NCI-H2171 (cell line): ENCODE measurements around the gene CD320.
"Not testable (repeated sequence)": the region's sequence is repeated elsewhere in the genome, so short reads cannot be mapped to it uniquely, and the experiment has no call there.

Experiments used
- DNase-seq: peaks from one replicate; lab custom pipeline; 2025; lab: John Stamatoyannopoulos, UW

The CD320 gene

DNA sequence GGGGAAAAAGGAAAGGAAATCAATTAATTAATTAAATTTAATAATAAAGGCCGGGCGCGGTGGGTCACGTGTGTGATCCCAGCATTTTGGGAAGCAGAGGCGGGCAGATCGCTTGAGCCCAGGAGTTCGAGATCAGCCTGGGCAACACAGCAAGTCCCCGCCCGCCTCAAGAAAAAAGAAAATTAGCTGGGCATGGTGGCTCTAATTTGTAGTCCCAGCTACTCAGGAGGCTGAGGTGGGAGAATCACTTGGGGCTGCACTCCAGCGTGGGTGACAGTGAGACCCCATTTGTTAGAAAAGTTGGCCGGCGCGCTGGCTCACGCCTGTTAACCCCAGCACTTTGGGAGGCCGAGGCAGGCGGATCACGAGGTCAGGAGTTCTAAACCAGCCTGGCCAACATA, 733 bp upstream of the CD320 start:
- DNase-seq, result no peak

DNA sequence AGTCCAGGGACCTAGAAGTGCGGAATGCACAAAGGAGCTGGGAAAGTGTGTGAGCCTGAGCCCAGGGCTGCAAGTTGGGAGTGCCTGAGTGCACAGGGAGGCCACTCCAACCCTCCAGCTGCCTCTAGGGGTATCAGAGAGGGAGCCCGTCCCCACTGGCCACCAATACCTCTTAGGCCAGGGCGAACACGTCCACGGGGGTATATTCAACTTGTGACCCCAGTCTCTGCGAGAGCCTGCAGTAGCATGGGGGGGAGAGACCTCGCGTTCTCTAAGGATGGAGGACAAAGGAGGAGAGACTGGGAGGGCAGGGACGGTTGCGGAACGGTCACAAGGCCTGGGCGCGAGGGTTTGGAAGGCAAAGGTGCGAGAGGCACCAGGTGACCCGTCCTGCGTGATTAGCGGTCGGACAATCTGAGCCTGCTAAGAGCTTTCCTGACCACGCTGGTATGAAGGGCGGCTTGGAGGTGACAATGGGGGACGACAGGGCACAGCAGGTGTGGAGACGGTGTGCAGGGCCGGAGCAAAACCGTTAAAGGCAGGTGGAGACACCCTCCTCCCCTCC, 676 bp downstream of the CD320 start:
- no peak for DNase-seq

DNA sequence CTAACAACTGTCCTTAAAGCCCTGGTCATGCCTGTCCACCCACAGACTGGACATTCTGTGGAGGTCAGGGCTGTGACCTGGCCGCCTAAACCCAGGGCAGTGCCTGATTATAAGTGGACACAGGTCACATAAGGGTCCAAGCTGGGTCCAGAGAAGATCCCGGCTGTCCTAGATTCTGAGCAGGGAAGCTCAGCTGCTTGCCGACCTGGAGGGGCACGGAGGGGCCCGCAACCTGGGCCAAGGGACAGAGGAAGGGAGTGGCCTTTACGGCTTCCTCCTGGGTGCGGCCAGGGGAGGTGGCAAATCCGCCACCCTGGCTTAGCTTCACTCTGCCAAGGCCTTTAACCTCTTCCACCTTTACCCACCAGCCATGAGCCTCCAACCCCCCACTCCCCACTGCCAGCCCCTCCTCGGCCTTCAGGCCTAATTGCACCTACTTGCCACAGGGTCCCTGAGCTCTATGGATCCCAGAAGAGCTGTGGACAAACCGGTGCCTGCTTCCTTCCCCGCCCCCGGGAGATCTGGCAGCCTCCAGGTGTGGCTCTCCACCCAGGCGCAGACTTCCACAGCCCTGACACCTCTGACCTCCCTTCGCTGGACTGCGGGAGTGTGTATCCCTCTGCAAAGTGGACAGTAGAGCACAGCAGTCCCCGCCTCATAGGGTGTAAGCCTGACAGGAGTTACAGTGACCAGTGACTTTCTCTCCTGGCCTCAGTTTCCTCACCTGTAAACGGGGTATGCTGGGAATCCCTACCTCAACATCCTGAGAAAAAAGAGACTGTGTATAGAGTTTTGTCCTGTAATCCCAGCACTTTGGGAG, 1.7 kb downstream of the CD320 start:
- DNase-seq, result no peak

DNA sequence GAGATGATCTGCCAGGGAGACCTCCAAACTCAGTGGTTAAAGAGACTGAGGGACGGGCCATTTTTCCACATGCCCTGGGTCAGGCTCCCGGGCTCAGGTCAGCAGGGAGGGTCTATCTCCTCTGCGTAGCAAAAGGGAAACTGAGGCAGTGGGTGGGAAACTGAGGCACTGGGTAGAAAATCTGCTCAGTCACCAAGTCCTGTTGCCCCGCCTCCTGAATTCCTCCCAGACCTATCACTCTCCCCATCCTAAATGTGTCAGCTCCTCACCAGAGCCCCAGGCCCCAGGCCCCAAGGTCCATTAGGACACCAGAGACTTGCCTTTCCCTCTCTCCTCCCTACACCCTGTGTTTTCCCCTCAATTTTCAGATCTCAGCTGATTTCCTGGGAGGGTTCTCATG, 2.4 kb downstream of the CD320 start:
- DNase-seq, result no peak

DNA sequence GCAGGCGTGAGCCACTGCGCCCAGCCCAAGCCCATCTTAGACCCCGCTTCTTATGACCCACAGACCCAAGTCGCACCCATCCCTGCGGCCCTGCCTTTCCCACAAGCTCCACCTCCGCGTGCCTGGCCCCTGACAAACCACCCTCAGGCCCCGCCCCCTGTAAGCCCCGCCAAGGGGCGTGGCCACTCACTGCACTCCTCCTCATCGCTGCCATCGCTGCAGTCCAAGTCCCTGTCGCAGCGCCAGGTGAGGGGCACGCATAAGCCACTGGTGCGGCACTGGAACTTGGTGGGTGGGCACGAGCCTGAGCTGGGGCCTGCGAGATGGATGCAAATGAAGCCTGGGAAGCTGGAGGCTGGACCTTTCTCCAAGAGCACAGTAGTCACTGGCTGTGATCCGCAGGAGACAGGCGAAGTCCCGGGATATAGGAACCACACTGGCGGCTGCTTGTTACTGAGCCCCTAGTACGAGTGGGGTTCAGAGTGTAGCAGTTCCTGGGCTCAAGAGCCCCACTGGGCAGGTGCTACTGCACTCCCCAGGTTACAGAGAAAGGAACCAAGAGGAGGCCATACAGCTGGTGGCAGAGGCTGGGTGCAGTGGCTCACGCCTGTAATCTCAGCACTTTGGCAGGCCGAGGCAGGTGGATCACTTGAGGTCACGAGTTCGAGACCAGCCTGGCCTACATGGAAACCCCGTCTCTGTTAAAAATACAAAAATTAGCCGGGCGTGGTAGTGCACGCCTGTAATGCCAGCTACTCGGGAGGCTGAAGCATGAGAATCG, 3.1 kb downstream of the CD320 start:
- no peak for DNase-seq

DNA sequence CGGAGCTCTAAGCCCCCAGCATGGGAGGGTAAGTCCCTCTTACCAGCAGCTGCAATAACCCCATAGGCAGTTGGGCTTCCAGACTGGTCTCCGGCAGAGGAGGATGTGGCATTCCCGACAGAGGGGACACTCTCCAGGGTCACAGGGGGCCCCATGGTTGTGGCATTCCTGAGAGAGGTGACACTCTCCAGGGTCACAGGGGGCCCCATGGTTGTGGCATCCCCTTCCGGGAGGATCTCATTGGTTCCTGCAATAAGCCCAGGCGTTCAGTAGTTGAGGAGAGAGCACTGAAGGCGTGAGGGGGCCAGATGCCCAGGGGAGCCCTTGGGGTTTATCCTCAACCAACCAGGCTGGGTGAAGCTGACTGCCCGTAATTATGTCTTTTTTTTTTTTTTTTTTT, 5.4 kb downstream of the CD320 start:
- DNase-seq, result no peak

DNA sequence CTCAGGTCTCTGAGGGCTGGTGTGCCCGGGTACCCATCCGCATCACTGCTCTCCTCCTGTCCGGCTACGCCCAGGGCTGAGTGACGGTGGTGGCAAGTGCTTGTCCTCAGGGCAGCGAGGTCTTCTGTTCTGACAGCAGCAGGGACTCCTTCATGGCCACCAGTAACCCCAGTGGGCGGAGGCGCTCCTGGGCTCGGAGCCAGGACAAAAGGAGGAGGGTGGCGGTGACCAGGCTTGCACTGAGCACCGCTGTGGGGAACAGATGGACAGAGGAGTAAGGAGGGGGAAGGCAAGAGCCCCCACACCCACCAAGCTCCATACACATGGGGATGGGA, 5.8 kb downstream of the CD320 start:
- no peak for DNase-seq

DNA sequence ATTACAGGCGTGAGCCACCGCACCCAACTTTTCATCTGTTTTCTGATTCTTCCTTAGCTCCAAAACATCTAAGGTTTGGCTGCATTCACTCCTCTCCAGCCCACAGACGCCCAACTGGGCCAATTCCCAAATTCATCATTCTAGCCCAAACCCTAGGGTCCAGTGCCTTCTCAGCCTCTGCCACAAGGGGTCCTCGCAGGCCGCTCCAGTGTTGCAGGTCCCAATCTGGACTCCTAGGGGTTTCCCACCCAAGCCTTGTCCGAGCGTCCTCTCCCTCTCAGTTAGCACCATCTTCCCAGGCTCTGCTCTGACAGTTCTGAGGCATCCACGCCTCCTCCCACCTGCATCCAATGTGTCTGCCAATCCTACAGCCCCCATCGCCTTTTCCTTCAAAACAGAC, 16.8 kb downstream of the CD320 start:
- DNase-seq, result not testable (repeated sequence)

DNA sequence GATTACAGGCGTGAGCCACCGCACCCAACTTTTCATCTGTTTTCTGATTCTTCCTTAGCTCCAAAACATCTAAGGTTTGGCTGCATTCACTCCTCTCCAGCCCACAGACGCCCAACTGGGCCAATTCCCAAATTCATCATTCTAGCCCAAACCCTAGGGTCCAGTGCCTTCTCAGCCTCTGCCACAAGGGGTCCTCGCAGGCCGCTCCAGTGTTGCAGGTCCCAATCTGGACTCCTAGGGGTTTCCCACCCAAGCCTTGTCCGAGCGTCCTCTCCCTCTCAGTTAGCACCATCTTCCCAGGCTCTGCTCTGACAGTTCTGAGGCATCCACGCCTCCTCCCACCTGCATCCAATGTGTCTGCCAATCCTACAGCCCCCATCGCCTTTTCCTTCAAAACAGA, 31.6 kb downstream of the CD320 start:
- not testable (repeated sequence) for DNase-seq

DNA sequence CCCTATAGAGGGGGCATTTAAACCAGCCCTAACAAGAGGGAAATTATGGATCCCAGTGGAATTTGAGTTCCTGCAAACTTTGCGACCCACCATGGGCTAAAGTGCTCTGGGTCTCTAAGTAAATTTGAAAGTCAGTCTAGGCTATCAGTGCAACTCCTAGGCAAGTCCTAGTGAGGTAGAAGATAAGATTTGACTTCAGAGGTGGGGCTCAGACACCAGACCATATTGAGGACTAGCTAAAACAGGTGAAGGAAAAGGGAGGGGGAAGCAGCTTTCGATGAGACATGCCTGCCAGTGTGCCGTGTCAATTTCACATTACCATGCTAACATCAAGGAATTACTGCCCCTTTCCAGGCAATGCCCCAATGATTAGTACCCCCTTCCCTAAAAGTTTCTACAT, 38.4 kb downstream of the CD320 start:
- DNase-seq, result no peak

DNA sequence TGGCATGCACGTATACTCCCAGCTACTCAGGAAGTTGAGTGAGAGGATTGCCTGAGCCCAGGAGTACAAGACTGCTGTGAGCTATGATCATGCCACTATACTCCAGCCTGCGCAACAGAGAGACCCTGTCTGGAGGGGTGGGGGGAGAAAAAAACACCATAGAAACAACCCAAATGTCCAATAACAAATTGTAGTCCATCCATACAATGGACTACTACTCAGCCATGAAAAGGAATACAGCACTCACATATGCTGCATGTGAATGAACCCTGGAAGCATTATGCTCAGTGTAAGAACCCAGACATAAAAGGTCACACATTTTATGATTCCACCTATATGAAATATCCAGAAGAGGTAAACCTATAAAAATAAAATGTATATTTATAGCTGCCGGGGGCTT, 42.3 kb downstream of the CD320 start:
- no peak for DNase-seq

DNA sequence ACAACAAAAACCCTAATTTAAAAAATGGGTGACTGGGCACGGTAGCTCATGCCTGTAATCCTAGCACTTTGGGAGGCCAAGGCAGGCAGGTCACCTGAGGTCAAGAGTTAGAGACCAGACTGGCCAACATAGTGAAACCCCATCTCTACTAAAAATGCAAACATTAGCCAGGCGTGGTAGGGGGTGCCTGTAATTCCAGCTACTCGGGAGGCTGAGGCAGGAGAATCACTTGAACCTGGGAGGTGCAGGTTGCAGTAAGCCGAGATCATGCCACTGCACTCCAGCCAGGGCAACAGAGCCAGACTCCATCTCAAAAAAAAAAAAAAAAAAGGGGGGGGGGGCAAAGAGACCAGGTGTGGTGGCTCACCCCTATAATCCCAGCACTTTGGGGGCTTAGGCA, 43.9 kb downstream of the CD320 start:
- not testable (repeated sequence) for DNase-seq

DNA sequence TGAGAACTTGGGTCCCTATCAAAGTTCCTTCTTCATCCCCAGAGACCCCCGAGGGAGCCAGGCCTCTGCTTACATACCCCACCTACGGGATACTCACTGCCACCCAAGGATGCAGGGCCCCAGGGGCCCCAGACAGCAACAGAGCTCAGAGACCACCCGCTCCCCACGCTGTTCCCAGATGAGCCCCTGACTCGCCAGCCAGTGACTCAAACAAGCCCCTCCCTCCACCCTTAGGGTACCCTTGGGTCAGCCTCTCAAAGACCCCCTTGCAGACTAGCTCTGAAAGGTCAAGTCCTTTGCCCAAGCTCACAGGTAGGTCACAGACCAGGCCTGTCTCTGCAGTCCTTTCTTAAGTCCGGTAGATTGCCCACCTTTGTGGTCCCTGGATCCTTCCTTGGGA, 45.7 kb downstream of the CD320 start:
- no peak for DNase-seq

DNA sequence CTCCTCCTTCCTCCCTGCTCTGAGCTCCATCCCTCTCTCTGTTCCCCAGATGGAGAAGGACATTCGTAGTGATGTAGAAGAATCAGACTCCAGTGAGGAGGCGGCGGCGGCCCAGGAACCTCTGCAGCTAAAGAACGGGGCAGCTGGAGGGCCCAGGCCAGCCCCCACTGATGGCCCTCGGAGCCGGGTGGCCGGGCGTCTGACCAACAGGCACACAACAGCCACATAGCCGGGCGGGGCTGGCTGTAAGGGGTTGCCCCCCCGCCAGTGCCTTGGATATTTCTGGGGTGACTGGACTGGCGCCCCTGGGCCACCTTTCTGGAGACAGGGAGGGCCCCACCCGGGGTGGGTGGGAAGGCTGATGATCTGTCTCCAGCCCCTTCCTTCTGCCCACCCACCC, 46.3 kb downstream of the CD320 start:
- DNase-seq, result no peak

DNA sequence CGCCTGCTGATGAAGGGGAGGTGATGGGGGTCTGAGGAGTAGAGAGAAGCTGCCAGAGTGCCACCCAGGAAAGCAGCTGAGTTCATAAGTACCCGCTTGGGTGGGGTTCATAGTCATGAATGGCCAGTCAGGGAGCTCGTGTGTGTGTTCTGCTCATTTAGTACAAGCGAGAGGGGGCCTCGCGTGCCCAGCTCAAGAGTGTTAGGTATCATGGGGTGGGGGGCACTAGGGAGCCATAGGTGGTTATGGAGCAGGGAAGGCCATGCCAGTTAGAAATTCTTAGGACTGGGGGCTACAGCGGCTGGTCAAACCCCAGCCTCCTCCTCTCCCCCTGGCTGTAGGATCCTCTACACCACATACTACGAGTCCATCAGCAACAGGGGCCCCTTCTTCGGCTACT, 46.8 kb downstream of the CD320 start:
- DNase-seq, result no peak

DNA sequence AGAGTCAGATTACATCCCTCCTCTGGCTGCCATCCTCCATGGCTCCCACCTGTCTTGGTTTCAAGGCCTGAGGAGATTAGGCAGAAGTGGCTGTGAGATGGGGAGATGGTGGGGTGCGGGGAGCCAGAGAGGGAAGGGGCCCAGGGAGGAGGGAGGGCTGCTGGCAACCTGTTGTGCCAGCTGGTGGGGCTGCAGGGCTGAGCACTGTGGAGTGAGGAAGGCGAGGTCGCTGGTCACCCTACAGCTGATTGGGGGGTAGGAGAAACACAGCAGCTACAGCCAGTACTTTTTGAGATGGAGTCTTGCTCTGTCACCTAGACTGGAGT, 48.3 kb downstream of the CD320 start:
- no peak for DNase-seq

DNA sequence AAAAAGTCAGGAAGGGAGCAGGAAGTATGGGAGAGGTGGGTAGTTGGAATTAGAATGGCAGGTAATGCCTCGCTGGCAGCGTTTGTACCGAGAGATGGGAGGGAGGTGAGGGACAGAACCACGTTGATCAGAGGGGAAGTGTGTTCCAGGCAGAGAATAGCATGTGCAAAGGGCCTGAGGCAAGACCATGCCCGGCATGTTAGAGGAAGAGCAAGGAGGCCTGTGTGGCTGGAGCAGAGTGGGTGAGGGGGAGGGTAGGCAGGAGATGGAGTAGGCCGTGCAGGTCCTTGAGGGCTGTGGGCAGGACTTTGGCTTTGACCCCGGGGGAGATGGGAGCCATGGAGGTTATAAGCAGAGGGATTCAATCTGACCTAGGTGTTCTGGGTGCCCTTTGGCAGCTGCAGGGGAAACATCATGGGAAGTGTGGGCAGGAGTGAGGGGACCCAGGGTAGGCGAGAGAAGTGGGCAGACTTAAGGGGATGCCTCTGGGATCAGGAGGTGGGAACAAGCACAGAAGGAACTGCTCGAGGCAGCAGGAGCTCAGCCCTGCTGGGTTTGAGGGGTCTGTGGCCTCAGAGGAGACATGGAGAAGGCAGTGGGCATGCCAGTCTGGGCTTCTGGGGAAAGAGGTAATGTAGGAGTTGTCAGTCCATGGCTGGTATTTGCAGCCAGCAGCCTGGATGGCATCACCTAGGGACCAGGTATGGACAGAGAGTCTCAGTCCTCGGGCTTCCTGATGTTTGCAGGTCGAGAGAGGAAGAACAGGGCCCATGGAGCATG, 48.8 kb downstream of the CD320 start:
- no peak for DNase-seq

DNA sequence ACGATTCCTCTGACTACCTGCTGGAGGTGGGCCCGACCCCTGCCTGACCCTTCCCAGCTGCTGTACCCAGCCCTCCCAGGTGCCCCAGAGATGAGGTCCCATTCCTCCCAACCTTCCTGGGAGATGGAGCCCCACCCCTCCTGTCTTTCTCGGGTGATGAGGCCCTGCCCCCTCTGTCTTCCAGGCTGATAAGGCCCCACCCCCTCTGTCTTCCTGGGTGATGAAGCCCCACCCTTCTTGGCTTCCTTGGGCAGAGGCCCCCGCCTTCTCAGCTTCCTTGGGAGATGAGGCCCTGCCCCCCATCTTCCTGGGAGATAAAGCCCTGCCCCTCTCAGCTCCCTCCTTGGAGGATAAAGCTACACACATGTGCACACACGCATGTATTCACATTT, 51.1 kb downstream of the CD320 start:
- no peak for DNase-seq

DNA sequence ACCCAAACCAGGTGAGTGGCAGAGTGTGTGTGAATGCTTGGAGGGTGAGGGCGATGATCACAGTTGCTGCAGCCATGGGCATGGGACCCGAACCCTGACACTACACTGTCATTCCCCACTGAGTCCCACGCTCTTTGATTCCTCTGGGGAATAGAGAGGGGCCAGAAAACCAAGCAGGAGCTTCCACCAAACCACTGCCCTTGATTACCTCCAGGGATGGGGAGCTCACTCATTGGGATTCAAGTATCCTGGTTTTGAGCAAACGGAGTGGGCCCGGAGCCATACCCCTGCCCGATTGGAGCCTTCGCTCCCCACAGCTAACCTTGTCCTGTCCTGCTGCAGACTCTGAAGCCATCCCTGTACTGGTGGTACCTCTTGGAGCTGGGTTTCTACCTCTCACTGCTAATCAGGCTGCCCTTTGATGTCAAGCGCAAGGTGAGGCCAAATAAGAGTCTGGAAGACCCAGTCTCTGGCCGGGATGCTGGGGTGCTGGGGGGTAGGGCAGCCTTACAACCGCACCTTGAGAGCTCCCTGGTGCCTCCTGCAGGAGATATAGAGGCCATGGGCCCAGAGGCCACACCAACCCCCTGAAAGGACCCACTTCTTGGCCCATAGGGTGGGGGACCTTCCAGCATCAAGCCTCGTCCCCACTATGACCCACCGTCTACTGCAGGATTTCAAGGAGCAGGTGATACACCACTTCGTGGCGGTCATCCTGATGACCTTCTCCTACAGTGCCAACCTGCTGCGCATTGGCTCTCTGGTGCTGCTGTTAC, 51.7 kb downstream of the CD320 start:
- no peak for DNase-seq

DNA sequence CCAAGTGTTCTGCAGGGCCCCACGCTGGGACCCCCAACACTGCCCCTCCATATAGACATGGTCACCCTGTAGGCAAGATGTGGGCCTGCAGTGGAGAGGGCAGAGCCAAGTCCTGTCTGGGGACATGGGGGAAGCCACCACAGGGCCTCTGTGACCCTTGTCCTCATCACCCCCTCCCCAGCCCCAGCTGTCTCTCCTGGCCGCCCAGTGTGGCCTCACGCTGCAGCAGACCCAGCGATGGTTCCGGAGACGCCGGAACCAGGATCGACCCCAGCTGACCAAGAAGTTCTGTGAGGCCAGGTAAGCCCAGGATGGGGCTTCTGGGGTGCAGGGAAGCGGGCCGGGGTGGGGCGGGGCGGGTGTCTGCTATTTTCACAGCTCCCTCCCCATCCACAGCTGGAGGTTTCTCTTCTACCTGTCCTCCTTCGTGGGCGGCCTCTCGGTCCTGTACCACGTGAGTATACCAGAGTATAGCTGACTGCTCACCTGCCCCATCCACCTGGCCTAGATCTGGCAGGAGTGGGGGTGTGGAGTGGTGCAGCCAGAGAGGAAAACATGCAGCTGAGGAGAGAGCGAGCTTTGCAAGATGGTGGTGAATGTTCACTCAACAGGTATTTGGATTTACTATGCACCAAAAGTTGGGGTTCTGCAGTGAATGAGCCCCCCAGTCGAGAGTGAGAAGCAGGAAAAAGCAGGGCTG, 52.6 kb downstream of the CD320 start:
- DNase-seq, result no peak

DNA sequence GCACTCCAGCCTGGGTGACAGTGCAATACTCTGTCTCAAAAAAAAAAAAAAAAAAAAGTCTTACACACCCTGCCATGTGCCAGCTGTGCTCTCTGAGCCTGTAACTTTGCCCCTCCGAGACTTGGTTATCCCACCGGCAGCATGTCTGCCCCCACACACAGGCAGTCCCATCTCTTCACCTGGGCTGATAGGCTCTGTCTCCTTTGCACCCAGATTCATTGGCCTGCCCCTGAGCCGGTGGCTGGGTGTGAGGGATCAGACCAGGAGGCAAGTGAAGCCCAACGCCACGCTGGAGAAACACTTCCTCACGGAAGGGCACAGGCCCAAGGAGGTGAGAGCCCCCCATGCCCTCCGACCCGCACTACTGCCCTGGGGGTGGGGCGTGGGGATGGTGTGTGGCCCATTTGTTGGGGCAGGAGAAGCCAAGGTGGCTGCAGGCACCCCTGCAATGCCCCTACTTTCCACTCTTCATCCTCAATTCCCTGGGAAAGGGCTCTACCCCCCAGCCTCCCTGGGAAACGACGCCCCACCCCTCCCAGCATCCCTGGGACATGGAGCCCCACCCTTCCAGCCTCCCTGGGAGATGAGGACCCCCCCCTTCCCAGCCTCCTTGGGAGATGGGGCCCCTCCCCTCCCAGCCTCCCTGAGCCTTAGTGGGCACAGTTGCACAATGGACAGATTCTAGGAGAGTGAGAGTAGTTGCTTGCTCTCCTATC, 53.7 kb downstream of the CD320 start:
- DNase-seq, result no peak
